NCI-H128 (cell line): ENCODE measurements around the gene BNC2.
"Not testable (repeated sequence)": the region's sequence is repeated elsewhere in the genome, so short reads cannot be mapped to it uniquely, and the experiment has no call there.

Source experiments
- DNase-seq: peaks from one replicate; lab custom pipeline; 2025; ENCODE audit not compliant: unreplicated experiment; lab: John Stamatoyannopoulos, UW

Gene BNC2

DNA sequence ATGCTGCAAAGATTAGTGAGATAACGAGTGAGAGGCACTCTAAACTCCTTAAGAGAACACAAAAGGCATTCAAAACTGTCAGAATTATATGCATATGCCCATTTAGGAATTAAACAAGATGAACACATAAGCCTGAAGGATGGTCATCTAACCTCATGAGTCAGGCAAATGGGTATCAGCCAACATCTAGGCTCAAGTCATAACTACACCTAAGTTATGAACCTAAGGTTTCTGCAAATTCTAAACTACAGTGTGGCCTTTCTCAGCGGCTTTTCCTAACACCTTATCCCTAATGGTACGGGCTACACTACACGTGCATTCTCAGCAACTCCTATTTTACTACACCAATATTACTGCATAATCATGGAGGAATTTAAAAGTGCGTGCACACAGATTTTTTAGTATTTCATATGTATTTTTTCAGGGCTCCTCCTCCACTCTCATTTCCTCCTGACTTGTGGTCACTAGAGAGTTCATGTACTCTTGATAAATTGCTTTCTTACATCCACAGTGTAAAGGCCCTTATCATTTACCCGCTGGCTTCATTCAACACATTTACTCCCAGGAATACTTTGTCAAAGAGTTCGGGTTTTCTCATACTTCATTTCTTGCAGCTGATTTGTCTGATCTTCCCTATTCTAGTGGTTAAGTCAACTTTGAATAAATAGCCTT is 316.5 kb downstream of the BNC2 start:
- no peak for DNase-seq

DNA sequence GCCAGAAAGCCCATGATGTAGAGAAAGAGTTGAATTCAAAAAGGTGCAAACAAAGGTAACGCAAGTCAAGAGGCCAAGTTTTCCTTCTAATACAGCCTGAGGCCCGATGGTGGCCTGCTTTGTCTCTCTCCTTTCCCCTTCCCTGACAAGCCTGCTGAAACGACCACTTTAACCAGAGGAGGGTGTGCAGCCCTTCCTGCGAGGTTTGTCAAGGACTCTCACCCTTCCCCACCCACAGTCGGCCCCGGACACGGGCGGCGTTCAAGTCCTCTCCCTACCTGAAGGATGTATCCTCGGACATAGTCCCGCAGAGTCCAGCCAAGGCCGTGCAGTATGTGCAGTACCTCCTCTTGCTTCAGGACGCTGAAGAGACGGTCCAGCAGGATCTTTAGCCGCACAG is 318.2 kb downstream of the BNC2 start:
- DNase-seq, result no peak

DNA sequence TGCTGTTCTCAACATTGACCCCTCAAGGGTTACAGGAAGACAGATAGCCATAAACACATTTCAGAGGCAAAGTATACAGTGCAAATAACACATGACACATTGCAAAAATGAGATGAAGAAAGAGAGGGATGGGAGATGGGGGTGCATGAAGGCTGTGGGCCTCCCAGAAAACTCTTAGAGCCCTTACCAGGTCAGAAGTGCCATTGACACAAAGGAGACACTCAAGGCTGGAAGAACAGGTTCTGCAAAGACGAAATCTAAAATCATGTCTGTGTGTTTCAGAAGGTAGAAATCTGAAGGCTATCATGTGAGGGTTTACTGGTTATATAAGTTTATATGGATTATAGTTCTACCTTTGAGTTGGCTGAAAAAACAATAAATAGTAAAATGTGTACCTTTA is 318.8 kb downstream of the BNC2 start:
- no peak for DNase-seq

DNA sequence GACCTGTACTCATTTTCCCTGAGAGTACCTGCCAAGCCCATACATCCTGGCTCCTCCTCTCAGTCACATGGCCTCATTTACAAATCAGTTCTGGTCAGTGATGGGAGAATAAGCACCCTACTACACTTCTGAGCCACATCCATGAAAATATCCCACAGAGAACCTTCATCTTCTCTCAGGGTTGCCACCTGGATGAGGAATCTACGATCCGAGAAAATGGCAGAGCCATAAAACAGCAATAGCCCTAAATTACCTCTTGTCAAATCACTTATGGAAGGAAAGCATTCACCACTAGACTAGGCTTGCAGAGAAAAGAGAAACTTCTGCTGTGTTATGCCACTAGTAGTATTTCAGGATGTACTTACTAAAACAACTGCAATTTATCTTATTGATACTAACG is 324.8 kb downstream of the BNC2 start:
- no peak for DNase-seq

DNA sequence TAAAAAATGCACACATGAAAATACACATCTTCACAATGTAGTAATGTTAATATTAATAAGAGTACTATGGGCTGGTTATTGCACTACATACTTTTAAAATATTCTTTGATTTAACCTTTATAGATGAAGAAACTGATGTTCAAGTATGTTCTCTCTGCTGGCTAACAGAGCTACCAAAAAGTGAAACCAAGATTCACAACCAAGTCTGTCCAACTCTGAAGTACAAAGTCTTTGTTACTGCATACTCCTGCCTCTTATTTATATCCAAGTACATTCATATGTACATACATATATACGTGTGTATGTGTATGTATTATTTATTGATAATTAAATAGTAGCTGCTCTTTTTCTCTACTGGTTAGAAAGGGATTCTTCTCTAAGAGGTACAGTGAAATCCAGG is 325.6 kb downstream of the BNC2 start:
- no peak for DNase-seq

DNA sequence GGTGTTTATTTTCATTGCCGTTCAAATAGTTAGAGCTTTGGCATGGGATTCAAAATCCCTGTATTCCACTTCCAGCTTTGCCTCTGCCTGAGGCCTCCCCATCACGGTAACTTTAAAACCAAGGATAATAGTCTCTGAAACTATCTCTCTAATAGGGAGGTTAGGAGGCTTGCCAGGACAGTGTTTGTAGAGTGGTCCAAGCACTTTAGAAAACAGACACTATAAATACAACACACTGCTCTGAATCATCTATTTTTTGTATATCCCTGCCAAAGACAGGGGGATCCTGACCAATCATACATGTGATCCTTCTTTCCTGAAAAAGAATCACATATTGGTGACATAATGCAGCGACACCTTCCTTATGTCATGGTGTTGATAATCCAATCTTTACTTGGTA is 326.8 kb downstream of the BNC2 start:
- DNase-seq, result no peak

DNA sequence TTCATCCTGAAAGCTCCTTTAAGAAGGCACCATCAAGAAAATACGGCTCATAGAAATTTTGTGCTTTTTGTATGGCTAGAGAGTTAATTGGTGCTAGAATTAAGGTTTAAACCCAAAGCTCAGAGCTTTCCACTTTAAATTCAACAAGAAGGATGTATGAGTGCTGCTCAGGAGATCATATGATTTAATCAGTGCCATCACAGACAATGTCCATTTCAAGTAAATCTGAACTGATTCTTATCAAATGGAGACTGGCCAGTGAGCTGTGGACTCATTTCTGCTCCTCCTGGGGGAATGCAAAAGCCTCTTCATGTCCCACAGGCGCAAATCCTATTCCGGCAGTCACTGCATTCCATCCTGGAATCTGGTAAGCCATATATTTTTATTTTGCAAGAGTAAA is 327.2 kb downstream of the BNC2 start:
- DNase-seq, result no peak

DNA sequence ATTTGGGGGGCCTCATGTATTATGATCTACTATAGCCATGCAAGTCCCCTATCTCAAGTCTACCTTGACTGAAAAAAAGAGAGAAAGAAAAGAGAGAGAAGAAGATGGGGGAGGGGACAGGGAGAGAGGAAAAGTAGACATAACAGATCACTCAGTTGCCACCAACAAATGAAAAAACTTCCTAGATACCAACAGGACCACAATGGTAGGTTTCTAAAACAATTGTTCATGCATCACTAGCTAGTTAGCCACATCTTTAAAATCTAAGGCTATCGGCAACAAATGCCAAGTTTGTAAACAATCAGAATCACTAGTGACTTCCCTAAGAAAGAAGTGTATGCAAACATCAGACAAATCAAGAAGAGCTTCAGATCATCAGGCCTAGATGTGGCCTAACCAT is 328.2 kb downstream of the BNC2 start:
- DNase-seq, result no peak

DNA sequence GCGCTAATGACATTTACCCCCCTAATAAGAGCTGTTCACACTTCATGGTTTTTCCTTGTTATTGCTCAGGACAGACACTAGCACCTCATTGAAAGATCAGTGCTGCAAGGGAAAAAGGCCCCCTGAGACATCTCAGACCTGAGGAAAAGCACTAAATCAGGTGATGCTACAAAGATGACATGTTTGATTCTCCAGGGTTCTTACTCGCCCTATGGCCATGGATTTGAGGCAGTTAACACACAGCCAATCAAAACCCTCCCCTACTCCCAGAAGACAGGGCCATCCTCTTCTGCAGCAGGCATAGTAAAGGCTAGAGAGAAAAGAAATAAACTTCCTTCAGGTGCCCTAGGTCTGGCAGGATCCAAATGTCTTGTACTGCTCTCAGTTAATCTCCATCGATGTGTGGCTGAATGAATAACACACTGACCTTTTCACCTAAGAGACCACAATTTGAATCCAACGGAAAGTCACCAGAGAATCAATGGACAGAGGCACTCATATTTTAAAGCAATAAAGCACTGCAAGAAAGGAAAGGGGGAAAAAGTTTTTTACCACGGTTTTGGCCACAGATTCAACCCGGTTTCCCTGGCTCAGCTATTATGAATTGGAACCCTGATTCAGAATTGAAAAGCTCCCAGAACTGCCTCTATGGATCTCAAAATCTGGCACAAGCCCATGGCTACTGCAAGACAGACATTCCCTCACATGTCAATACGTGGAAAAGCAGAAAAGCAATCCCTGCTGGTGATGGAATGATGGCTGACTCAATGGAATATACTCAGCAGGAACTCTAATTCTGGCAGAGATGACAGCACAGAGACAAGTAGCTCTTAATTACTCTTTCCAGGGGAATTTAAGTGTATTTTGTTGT is 329.5 kb downstream of the BNC2 start:
- no peak for DNase-seq

DNA sequence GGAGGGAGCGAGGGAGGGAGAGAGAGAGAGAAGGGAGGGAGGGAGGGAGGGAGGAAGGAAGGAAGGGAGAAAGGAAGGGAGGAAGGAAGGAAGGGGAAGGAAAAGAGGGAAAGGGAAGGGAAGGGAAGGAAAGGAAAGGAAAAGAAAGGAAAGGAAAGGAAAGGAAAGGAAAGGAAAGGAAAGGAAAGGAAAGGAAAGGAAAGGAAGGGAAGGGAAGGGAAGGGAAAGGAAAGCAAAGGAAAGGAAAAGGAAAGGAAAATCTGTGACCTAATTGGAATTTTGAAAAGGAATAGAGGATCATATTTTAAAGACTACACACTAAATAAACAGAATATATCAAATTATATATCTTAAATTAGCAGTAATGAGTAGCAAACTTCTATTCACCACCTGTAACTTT is 330.8 kb downstream of the BNC2 start:
- DNase-seq, result not testable (repeated sequence)

DNA sequence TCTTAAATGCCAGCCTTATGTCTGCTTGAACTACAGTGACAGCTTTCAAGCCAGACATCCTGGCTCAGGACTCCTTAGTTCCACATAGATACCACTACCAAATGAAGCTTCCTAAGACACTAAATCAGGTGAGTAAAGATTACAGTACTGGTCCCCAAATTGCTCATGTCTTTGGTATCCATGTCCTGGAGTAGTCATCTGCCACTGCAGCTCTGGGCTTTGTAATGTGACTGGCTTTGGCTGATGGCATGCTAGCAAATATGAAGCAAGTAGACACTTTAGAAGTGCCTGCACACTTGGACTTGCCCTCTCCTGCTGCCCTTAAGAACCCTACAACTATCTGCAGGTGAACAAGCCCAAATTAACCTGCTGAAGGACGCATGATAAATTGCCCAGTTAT is 334.9 kb downstream of the BNC2 start:
- no peak for DNase-seq

DNA sequence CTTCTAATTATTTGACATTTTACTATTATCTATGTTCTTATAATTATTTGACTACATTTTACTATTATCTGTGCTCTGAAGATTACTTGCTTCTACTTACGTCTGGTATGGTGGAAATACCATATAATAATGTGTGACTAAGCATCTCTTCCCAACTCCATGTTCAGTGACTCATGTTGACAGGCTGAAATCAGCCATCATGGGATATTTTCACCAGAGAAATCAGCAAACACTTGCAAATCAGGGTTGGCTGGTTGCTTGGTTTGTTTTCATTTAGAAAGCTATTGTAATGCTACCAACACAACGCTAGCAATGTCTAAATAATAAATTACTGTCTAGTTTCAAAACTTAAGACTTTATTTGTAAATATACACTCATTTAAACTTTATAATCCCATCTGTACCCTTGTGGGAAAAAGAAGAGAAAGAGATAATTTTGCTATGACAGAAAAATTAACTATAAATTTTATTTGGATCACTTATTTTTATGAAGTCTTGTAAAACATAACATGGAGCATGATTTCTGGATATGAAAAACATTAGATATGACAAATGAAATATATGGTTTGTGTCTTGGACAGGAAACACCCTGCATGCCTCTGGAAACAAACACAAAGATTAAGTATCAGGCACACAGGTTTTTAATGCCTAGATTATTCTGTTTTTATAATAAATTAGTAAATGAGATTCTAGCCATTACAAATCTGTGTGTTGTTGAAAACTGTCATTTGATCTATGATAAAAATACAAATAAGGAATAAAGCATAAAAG is 337.6 kb downstream of the BNC2 start:
- DNase-seq, result no peak

DNA sequence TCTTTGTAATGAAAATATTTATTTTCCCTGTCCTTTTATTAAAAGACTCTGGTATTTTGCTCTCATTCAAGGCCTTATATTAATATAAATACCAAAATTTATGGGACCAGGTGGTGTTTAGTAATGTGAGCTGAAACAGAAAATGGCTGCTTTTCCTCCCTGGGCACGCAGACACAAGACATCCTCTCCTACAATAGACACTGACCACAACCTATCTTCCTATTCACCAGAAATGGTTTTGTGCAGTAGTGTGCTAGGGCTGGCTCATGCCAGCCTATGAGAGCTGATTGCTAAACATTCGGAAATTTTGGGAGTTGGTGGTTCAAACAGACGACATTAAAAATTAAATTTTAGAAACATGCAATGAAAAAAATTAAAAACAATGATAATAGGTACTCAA is 338.2 kb downstream of the BNC2 start:
- DNase-seq, result no peak

DNA sequence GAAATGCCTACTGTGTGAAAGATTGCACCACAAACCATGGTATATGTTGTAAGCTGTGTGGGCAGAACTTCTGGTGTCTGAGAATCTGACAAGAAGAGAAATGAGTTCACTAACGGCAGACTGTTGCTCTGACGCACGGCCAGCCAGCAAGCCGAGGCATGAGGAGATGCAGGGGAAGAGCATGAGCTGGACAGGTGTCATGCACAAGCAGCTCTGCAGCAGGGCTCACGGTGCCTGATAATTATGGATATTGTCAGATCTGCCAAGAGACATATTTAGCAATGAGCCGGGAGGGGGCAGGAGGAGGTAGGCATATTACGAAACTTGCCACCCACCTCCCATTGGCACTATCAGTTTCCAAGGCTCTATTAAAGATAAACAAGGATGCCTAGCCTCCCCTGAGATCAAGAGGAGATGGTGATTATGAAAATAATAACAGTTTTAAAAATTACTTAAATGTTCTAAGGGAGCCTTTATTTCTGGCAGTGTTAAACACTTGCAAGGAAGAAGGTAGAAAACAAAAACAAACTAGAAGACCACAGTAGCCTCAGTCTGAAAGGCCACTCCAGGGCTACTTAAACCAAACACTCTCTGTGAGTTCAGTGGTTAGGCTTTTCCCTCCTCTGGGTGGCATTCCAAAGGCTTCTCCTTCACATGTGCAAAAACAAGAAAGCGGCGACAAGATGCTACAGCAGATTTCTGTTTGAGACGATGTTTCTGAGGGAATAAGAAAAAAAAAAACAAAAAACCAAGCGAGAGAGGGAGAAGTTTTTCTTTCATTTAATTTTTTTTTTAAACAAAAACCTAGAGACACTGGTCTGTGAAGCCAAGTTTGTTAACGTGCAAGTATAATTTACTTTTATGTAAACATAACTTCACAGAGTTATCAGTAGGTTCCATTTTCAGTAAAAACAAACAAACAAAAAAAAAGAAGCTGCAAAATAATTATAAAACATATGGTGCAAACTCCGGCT is 339.5 kb downstream of the BNC2 start:
- no peak for DNase-seq

DNA sequence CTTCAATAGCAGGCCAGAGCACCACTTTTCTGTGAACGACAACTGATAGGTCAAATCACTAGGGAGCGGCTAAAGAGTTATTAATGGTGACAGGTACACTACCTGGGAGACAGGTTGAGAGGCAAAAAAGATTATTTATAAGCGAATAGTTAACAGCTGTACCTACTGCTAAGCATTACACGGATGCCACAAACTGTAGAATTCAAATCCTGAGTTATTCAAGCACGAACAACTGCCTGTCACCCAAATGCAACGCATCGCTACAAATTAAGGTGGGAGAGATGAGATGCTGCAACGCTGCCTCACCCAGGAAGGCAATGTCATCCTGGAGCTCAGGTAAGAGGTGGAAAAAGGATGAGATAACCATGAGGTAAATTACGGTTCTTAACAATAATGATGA is 342.9 kb downstream of the BNC2 start:
- DNase-seq, result no peak

DNA sequence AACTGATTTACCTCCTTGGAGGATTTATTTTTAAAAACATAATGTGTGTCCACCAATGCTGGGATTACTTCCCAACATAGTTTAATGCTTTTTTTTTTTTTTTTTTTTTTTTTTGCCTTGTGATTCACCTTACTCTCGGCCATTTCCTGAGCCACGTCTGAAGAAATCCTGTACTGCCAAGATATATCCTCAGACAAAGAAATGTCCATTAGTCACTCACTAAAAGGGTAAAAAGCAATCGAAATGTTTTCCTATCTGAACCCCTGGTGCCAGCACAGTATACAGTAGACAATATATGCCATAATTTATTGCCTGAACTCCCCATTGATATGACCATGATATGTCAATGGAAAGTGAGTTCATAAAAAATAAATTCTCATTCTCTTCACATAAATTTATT is 344.1 kb downstream of the BNC2 start:
- DNase-seq, result no peak

DNA sequence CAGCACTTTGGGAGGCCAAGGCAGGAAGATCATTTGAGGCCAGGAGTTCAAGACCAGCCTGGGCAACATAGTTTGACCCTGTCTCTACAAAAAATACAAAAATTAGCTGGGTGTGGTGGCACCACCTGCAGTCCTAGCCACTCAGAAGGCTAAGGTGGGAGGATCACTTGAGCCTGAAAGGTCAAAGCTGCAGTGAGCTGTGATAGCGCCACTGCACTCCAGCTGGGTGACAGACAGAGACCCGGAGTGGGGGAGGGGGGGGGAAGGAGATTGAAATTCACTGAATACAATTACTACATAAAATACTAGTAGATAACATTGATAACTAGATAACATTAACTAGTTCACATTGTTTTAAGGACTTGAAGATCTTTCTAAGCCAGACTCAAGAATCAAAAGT is 345.6 kb downstream of the BNC2 start:
- DNase-seq, result no peak

DNA sequence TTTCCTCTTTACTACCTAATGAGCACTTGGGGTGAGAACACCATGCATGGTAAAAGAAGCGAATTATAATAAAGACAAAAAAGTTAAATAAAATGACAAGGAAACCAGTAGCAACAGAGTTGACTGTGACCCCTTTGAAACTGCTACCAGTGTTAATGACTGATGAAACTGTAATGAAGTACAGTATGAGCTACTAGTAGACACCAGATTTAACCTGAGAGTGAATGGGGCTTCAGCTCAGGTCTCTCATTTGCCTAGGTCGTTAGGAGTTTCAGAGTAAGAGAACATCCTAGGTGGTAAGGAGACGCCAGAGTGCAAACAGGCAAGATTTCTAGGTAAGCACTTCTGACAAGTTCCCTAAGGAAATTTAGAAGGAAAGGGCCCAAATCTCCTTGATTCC is 346.4 kb downstream of the BNC2 start:
- no peak for DNase-seq

DNA sequence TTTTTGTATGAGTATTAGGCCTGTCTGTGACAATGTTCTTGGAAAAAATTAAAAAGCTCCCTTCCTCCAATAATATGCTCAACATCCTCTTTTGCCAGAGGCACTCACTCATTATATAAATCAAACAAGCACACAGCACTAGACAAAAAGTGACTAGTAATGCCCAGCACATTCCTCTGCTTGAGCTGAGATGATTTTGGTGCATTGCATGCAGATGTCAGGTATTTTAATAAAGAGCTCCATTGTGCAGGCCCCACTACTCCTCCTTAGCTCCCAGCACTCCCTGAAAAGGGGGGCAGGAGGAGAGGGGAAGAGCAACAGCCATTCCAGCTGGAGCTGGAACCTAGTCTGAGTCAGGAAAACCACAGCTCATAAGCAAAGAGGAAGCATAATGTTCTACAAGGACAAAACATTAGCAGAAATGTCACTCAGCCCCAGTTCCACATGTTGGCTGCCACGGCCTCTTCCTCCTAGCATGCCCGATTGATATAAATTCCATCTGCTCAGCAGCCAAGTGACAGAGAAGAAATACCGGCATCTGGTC is 348.5 kb downstream of the BNC2 start:
- no peak for DNase-seq

DNA sequence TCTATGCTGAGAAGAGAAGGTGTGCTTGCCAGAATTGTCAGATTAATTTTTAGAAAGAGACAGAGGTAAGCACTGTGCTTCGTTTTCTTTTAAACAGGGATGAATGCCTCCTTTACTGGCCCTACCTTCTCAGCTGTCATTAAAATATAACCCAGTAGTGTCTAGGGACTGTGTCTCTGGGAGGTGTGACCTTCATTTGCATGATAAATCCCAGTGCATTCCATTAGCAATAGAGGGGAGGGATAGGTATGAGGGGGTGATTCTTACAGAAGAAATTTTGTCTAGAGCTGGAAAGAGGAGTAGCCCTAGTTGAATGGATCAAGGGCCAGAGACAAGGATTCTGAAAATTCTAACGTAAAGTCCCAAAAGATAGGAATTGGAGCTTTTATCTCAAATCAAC is 351.5 kb downstream of the BNC2 start:
- no peak for DNase-seq

DNA sequence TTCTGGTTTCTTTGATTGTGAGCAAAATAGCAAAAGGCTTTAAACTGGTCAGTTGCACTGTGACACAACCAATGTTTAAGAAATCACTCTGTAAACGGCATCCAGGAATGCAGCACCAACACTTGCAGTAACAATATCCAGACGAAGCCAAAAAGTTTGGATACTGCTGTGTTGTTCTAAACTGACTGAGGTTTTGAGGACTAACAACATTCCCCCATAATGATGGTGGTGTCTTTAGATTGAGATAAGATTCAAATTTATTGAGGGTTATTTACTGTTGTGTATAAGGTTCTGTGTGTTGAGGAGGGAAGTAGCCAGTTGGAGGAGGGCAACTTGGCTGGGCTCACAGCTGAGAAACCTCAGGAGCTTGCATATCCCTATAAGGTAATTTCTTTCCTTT is 353.6 kb downstream of the BNC2 start:
- no peak for DNase-seq
